GM23248 (cell line): ENCODE measurements around the gene STXBP5L. TPM values are rescaled to one million over a fixed set of nuclear protein-coding genes. Genes with fewer than 3 reads are reported as not detected.

Source experiments
- DNase-seq: peaks from one replicate; pipeline ENCODE4 v3.0.0-alpha.2; 2015
- H2AFZ ChIP-seq: fragments of 200-600 bp; sonication (generic); 2 replicates; pipeline ENCODE4 v1.6.1; 2016; ENCODE audit warnings: antibody characterized with exemption
- H3F3A ChIP-seq: fragments of 200-600 bp; sonication (generic); 2 replicates; pipeline ENCODE4 v1.6.1; 2016; ENCODE audit warnings: mild to moderate bottlenecking, antibody characterized with exemption, mixed run types; ENCODE audit not compliant: insufficient read depth
- H3K27ac ChIP-seq: fragments of 200-600 bp; sonication (generic); 2 replicates; pipeline ENCODE4 v1.5.1; 2016; ENCODE audit warnings: mild to moderate bottlenecking
- H3K27me3 ChIP-seq: fragments of 200-600 bp; sonication (generic); replicated peaks from 2 replicates; pipeline ENCODE4 v1.6.1; 2016; ENCODE audit warnings: mild to moderate bottlenecking; ENCODE audit not compliant: insufficient read depth
- H3K36me3 ChIP-seq: fragments of 200-600 bp; sonication (generic); 2 replicates; pipeline ENCODE4 v1.6.1; 2016; ENCODE audit warnings: low read depth, mild to moderate bottlenecking
- H3K4me1 ChIP-seq: fragments of 200-600 bp; sonication (generic); 2 replicates; pipeline ENCODE4 v1.6.1; 2016; ENCODE audit warnings: mild to moderate bottlenecking; ENCODE audit not compliant: insufficient read depth
- H3K4me2 ChIP-seq: fragments of 200-600 bp; sonication (generic); one replicate; pipeline ENCODE4 v1.6.1; 2016; ENCODE audit warnings: mild to moderate bottlenecking; ENCODE audit not compliant: unreplicated experiment
- H3K4me3 ChIP-seq: fragments of 200-600 bp; sonication (generic); 2 replicates; pipeline ENCODE4 v1.5.1; 2016; ENCODE audit warnings: mild to moderate bottlenecking
- H3K79me2 ChIP-seq: fragments of 200-600 bp; sonication (generic); 2 replicates; pipeline ENCODE4 v1.6.1; 2016; ENCODE audit warnings: mild to moderate bottlenecking; ENCODE audit not compliant: insufficient read depth
- H3K9ac ChIP-seq: fragments of 200-600 bp; sonication (generic); 2 replicates; pipeline ENCODE4 v1.6.1; 2016; ENCODE audit warnings: mild to moderate bottlenecking
- H3K9me2 ChIP-seq: fragments of 200-600 bp; sonication (generic); 2 replicates; pipeline ENCODE4 v1.6.1; 2016; ENCODE audit warnings: mixed run types, mild to moderate bottlenecking, moderate library complexity; ENCODE audit not compliant: insufficient read depth
- H3K9me3 ChIP-seq: fragments of 200-600 bp; sonication (generic); one replicate; pipeline ENCODE4 v1.6.1; 2017; ENCODE audit warnings: low read depth
- H4K20me1 ChIP-seq: fragments of 200-600 bp; sonication (generic); 2 replicates; pipeline ENCODE4 v1.6.0; 2016; ENCODE audit not compliant: insufficient read depth
- EZH2 ChIP-seq: fragments of 200-600 bp; sonication (generic); IDR thresholded peaks from 2 replicates; pipeline ENCODE4 v1.6.1; 2018; ENCODE audit warnings: antibody characterized with exemption, mild to moderate bottlenecking; ENCODE audit not compliant: insufficient read depth, poor library complexity, severe bottlenecking
- EZH2phosphoT487 ChIP-seq: fragments of 200-600 bp; sonication (generic); IDR thresholded peaks from 2 replicates; pipeline ENCODE4 v1.6.1; 2018; ENCODE audit warnings: antibody characterized with exemption, moderate library complexity, mild to moderate bottlenecking, low read depth; ENCODE audit not compliant: insufficient read depth
- WGBS, 2 experiments: methylation state at CpG; one replicate each; pipeline ENCODE4 v1.1.6; 2015 to 2017; ENCODE audit warnings: low lambda C conversion rate in 2 of 2, low coverage in 1 of 2; ENCODE audit errors: missing lambda C conversion rate in 2 of 2; 5-methylcytosine and 5-hydroxymethylcytosine counted together
- in situ Hi-C: fragments of 300-500 bp; cut with MboI; formaldehyde crosslinking; loops from 2 replicates; pipeline ENCODE4 v1.15.0; 2020
- polyA plus RNA-seq: library from polyadenylated mRNA; unstranded; fragments of >200 nt; fragmentation: Nextera tagmentation; extraction: Ambion mirVana; gene quantifications from 2 replicates; pipeline ENCODE4 v1.2.1, GENCODE V29; 2016
- total RNA-seq: library from RNA; depleted of rRNA; stranded (reverse); fragments of >200 nt; shearing (Covaris generic); gene quantifications from 2 replicates; pipeline ENCODE4 v1.2.3, GENCODE V29; 2014

The STXBP5L gene
- total and polyA plus RNA-seq, 2 experiments from 2014 or later, result not detected

DNA sequence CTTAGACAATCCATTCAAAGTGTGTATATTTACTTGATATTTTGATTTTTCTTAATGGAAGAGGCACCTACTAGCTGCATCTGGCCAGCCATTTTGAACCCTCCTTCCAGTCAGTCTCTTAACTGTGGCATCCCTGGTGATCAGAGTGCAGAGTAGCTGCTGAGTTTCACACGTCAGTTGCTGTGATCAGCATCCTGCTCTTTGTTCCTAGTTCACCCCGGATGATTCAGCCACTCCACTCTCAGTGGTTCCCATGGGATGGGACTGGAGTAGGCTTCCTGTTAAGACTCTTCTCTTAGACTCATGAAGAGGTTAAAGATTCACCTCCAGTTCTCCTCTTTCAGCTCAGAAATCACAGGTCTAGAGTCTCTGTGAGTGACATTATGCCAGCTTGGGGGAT is 75.8 kb downstream of the STXBP5L start:
- TF ChIP-seq EZH2, result no peak
- Histone ChIP-seq H3K4me1 (no peaks in the 10 kb centered on the region), H3K36me3 (no peaks in the 10 kb centered on the region)

GRCh38 chr3:120985242-120985641 is 77.2 kb downstream of the STXBP5L start:
- Histone ChIP-seq H3K79me2 (no peaks in the 10 kb centered on the region), H3K9me3 (peaks cover 3% of the 10 kb centered on the region), H4K20me1 (no peaks in the 10 kb centered on the region), H3K27me3 (no peaks in the 10 kb centered on the region), H3K27ac (no peak overlapping the region), H3K4me2 (no peak overlapping the region), H3K9ac (no peak overlapping the region), H3K4me3 (no peak overlapping the region), H3K4me1 (no peaks in the 10 kb centered on the region), H3K36me3 (no peaks in the 10 kb centered on the region), H3K9me2 (no peaks in the 10 kb centered on the region), H2AFZ (no peak overlapping the region), H3F3A (no peaks in the 10 kb centered on the region)
- 5 to 16% methylated on average over 1 of the region's 1 CpG for WGBS, 2 experiments
- DNase-seq, result no peak
- in situ Hi-C loops, result no loop called here
- TF ChIP-seq EZH2 (no peak), EZH2phosphoT487 (no peak)

More for the DNA sequence above, 75.8 kb downstream of the STXBP5L start:
- no peak overlapping the region for H3K27ac ChIP-seq
- H2AFZ ChIP-seq, result no peak overlapping the region
- 0 to 3% methylated on average over 2 of the region's 2 CpGs for WGBS, 2 experiments
- H3K9me3 ChIP-seq, result no peaks in the 10 kb centered on the region
- H4K20me1 ChIP-seq, result no peaks in the 10 kb centered on the region
- H3K27me3 ChIP-seq, result no peaks in the 10 kb centered on the region
- H3F3A ChIP-seq, result no peaks in the 10 kb centered on the region
- H3K4me2 ChIP-seq, result no peak overlapping the region
- H3K9me2 ChIP-seq, result no peaks in the 10 kb centered on the region
- DNase-seq, result no peak
- no peak overlapping the region for H3K9ac ChIP-seq
- no peak overlapping the region for H3K4me3 ChIP-seq
- H3K79me2 ChIP-seq, result no peaks in the 10 kb centered on the region
- in situ Hi-C loops, result no loop called here

DNA sequence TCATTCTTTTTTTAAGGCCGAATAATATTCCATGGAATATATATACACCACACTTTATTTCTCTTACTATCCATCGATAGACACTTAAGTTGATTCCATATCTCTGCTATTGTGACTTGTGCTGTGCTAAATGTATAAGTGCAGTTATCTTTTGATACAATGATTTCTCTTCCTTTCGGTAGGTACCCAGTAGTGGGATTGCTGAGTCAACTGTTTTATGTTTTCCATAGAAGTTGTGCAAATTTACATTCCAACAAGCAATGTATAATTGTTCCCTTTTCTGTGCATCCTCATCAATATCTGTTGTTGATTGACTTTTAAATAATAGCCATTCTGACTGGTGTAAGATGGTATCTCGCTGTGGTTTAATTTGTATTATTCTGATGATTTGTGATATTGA is 81.0 kb downstream of the STXBP5L start:
- Histone ChIP-seq H3K4me2 (no peak overlapping the region), H3K27me3 (no peaks in the 10 kb centered on the region), H3K36me3 (no peaks in the 10 kb centered on the region), H3F3A (no peaks in the 10 kb centered on the region), H3K9me2 (no peaks in the 10 kb centered on the region), H3K4me1 (no peaks in the 10 kb centered on the region), H2AFZ (no peak overlapping the region), H3K9me3 (peaks cover 3% of the 10 kb centered on the region), H3K4me3 (no peak overlapping the region), H4K20me1 (no peaks in the 10 kb centered on the region), H3K9ac (no peak overlapping the region), H3K79me2 (no peaks in the 10 kb centered on the region), H3K27ac (no peak overlapping the region)
- WGBS, 2 experiments, result 44 to 45% methylated on average over 4 of the region's 4 CpGs
- TF ChIP-seq EZH2, result no peak
- TF ChIP-seq EZH2phosphoT487, result no peak
- in situ Hi-C loops, result no loop called here
- no peak for DNase-seq

DNA sequence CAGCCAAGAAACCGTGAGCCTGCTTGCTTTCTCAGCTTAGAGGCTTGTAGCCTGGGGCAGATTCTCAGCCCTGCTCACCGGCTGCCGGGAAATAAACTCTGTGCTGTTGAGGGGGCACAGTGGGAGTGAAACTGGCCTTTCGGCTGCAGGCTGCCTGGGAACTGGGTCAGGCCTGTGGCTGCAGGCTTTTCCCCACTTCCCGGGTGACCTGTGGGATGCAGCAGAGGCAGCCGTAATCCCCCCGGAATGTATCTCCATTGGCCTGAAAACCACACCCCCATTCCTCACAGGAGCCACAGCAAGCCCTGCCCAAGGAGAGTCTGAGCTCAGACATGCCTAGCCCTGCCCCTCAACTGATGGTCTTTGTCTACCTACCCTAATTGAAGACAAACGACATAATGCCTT is 110.9 kb downstream of the STXBP5L start:
- H3K4me3 ChIP-seq, result no peak overlapping the region
- no peak overlapping the region for H2AFZ ChIP-seq
- H3K9me2 ChIP-seq, result 0 out of 2 replicates have a peak, but pooled peaks cover 5% of the 10 kb centered on the region
- H3K9ac ChIP-seq, result no peak overlapping the region
- WGBS, 2 experiments, result 37 to 46% methylated on average over 8 of the region's 8 CpGs
- in situ Hi-C loops, result no loop called here
- H3K27ac ChIP-seq, result no peak overlapping the region
- no peak for DNase-seq
- H3K79me2 ChIP-seq, result no peaks in the 10 kb centered on the region
- no peaks in the 10 kb centered on the region for H3F3A ChIP-seq
- no peaks in the 10 kb centered on the region for H4K20me1 ChIP-seq
- H3K27me3 ChIP-seq, result no peaks in the 10 kb centered on the region
- TF ChIP-seq EZH2 (no peak), EZH2phosphoT487 (no peak)
- no peaks in the 10 kb centered on the region for H3K4me1 ChIP-seq
- no peaks in the 10 kb centered on the region for H3K36me3 ChIP-seq
- no peak overlapping the region for H3K4me2 ChIP-seq
- no peaks in the 10 kb centered on the region for H3K9me3 ChIP-seq

DNA sequence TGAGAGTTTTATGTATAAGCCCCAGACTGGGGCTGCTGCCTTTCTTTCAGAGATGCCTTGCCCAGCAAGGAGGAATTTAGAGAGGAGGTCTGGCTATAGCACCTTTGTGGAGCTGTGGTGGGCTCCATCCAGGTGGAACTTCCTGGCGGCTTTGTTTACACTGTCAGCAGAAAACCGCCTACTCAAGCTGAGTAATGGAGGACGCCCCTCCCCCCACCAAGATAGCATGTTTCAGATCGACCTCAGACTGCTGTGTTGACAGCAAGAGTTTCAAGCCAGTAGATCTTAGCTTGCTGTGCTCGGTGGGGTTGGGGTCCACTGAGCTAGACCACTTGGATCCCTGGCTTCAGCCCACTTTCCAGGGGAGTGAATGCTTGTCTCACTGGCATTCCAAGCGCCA is 155.6 kb downstream of the STXBP5L start:
- no peak for DNase-seq
- H3K9me2 ChIP-seq, result no peaks in the 10 kb centered on the region
- in situ Hi-C loops, result no loop called here

More for the DNA sequence above, 155.6 kb downstream of the STXBP5L start:
- Histone ChIP-seq H3K4me1 (no peaks in the 10 kb centered on the region), H3K4me2 (no peak overlapping the region), H3K27ac (no peak overlapping the region), H3F3A (no peaks in the 10 kb centered on the region), H3K79me2 (no peaks in the 10 kb centered on the region), H4K20me1 (no peaks in the 10 kb centered on the region; the same call in 1 of the 2 replicates), H3K9me3 (no peaks in the 10 kb centered on the region), H3K4me3 (no peak overlapping the region), H3K36me3 (no peaks in the 10 kb centered on the region), H3K9ac (no peak overlapping the region), H3K27me3 (no peaks in the 10 kb centered on the region), H2AFZ (no peak overlapping the region)
- WGBS, 2 experiments, result 34 to 44% methylated on average over 6 of the region's 6 CpGs
- TF ChIP-seq EZH2phosphoT487, result no peak
- TF ChIP-seq EZH2, result no peak
